GM21723 (cell line): ENCODE results near the gene TTLL6.

ENCODE experiments used
- ATAC-seq: cut with Tn5 transposase; IDR thresholded peaks from one replicate; pipeline ENCODE4 v1.9.1; 2021; ENCODE audit warnings: mild to moderate bottlenecking, moderate library complexity; ENCODE audit not compliant: unreplicated experiment

TTLL6 gene

DNA sequence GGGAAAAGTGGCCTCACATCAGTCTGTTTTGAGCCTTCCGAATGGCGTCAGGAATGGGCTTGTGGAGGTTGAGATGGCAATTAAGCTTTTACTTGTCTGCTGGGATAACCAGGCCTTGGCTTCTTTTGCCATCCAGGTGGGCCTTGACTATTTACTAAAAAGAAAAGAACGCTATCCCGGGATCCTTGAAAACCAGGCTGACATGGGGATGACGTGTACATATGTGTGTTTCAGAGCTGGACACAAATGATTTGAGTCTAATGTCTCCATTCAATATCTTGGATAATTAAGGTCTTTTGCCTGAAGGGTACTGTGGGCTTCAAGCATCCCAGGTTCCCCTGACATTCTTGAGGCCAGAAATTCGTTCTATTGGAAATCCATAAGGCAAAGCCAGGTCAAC lies 55.9 kb downstream of the TTLL6 start:
- no peak for ATAC-seq

DNA sequence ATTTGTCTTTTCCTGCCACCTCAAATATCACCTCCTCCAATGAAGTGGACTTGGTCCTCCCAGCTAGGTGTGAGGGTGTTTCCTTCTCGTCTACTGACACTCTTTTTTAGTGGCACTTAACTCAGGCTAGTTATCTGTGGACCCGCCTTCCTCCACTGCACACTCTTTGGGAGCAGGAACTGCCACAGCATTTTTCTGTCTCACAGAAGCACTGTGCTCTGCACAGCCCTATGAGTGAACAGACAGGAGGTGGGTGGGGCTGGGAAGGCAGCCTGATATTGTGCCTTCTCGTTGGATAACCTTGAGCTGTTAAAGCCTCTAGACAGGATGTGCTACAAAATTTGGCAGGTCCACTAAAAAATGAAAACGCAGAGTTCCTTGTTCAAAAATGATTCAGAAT lies 56.6 kb downstream of the TTLL6 start:
- ATAC-seq, result no peak

DNA sequence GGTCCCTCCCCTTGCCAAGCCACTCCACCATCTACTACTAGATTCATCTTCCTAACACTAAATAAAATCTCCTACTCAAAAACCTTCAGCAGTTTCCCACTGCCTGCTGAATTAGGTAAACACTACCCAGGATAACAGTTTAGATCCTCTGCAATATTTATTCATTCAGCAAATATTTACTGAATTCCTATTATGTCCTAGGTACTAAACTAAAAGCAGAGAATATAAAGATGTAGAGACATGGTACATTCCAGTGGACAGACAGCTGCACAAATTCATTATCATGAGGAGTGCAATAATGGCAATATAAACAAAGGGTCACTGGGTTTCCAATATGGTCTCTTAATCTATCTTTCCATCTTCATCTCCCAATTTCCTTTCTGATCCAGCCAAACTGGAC lies 57.7 kb downstream of the TTLL6 start:
- no peak for ATAC-seq

DNA sequence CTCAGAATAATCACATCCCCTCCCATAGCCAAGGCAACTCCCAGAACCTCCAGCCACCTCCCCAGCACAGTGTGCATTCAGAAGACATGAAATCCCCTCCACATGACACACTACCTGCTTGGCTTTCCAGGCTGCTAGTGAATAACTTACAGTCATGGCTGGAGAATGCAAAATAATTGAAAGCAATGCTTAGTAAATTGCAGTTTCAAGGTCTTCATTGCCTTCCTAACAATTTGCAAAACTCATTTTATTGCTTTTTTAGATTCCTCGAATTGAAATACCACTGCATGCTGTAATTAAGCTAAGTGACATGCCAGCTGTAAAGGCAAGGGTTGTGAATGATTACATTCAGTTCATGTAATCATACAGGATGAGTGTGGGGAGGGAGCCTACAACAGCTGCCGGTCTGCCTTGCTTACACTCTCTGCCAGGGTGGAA lies 59.5 kb downstream of the TTLL6 start:
- ATAC-seq, result no peak

DNA sequence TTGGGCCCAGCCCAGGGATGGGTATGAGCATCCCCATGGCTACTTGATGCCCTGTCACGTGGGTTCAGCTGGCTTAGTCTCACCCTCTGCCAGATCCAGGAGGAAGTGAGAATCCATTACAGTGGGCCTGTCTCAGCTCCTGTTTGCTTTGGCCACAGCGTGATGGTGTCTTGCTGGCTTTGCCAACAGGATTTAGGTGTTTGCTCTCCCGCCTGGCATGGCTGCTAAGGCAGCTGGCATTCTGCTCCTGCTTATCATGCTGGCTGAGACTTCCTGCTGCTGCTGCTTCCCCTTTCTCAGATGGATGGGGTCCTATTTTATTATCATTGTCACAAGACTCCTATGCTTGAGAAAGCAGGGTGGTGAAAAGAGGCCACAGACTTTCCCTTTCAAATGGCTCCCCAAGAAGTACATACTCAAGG lies 60.2 kb downstream of the TTLL6 start:
- ATAC-seq, result no peak

DNA sequence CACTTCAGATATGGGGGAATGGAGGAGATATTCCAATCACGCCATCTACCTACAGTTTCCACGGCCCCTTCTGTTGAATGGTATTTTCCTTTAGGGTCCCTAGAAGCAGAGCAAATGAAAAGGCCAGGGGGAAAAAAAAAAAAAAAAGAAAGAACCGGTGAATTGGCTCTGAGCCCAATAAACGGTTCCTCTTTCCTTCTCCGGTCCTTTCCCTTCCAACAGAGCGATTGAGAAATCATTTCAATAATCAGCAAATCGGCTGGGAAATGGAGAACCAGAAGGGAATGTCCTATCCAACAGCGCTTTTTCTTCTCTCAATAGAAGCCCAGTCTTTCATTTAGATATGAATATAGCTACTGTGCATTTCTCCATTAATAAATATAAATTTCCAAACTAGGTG lies 61.7 kb downstream of the TTLL6 start:
- ATAC-seq, result no peak

DNA sequence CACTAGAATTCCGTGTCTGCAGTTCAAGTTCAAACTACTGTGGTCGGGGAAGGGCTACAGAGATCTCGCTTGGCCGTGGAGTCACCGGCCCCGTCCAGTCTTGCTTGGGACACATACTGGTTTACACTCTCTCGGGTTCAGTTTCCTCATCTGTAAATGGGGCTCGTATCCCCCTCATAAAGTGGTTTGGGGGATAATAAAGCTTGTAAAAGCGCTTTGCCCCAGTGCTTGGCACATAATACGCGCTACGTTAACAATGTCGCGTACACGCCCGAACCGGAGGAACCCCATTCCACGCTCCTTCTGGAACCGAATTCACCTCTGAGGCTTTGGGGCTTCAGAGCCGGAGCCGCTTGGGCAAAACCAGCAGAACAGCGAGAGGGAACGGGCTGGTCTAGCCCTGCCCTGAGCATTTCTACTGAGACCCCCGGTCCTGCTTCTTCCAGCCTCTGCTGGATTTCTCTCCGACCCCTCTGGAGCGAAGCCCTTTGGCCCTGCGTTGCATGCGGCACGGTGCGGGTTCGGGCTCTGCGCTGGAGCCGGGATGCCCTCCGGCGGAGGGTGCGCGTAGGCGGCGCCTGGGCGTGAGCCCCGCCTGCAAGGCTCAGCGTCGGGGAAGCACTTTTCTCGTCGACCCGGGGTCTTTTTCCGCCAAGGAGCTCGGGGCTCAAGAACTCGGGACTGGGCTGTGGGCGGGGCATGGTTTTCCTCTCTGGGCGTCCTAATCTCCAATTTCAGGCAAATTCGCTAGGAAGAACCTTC lies 62.3 kb downstream of the TTLL6 start:
- no peak for ATAC-seq

DNA sequence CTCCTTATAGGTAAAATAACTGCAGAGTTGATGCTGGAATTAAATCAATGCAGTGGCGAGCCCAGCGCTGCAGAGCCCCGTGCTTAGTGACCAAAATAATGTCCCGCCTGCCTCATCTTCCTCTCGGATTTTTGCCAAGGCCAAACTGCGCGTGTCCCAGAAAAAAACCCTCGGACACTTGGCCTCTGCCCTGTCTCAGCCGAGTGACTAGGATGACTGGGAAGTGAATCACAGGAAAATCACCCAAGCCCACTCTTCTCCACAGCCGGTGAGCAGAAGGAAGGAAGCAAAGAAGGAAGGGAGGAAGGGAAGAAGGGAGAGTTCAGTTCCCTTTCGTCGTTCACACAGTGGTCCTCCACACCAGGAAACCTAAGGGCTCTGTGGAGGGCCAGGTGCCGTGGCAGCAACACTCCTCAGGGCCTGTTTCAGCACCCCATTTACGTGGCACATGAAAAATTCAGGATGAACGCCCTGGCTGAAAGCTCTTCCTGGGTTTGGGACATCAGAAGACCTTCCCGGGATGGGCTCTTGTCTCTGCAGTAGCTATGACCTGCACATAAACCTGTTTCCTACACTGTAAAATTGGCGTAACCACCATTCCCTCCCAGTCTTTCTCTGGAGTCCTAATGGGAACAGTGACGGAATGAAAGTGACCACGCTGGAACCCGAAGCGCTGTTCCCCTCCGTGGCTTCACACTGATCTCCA lies 63.1 kb downstream of the TTLL6 start:
- ATAC-seq, result no peak

DNA sequence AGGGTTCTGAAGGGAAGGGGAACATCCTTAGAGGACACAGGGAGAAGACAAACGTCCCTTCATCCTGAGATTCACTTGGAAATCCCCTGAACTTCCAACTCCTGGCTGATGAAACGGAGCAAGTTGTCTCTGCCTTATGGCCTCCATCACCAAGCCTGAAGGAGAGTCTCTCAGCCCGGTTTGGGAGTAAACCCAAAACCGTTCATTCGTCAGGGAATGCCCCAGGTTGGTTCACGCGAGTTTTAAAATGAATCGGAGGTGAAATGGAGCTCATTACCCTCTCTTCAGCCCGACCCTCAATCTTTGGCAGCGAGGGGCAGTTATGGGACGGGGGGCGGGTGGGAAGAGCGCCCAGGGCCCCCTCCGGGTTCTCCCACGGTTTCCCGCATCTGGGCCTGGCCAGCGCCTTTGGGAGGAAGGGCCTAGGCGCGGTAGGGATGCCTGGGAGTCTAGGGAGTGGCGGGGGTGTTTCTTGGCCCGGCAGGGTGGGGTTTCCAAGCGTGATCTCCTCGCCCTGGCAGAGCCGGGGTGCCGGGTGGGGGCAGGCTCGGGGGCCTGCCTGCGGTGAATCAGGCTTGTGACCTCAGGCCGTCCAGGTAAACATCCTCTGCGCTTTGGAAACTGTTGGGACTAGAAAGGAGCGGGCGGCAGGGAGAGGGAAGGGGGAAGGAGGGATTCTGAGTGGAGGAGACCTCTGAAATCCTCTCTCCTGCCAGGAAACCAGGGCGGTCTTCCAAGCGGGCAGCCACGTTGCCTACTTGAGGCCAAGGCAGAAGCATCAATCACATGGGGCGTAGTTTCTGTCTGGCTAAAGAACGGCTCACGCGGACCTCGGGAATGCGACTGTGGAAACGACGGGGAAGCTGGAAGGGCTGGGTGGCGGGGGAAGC lies 64.4 kb downstream of the TTLL6 start:
- no peak for ATAC-seq

DNA sequence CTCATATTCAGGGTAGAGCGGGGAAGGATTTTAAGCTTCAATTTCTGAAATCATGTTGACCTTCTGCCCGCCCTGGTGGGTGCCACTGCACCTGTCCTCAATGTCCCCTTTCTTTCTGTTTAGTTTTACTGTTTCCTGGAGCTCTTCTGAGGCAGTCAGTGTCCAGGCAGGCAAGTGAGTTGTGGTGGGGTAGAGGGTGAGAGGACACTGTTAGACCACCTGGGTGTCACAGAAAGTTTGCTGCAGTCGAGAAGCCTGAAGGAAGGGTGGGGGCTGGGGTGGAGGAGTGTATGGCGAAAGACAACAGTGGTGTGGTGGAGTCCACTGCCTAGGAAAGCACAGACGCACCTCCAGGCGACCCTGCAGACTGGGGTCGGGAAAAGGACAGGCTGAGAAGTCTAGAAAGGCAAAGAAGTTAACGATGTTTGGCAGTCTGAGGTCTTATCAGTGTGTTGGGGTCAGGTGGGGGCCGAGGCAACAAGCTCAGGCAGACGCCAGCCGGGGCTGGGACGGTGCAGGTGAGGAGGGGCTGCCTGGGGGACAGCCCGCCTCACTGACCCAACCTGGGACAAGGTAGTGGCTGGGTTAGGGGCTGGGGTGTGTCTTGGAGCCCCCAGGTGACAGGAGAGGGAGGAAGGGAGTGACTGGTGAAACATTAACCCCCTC lies 65.2 kb downstream of the TTLL6 start:
- no peak for ATAC-seq

DNA sequence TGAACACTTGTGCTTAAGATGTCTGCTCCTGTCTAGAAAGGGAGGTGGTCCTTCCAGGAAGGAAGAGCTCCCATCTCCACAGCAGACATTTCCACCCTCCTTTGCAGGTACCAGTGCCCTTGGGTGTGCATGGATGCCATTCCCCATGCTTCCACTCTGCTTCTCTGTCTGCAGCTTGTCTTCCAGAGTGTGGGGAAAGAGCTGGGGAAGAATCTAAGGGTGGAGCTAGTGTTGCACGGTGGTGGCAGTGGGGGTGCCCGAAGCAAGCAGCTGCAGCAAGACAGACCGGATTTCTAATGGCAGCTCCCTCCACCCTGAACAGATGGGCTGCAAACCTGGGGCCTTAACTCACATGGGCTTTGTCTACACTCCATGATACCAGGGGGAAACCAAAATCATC lies 65.9 kb downstream of the TTLL6 start:
- ATAC-seq, result no peak

DNA sequence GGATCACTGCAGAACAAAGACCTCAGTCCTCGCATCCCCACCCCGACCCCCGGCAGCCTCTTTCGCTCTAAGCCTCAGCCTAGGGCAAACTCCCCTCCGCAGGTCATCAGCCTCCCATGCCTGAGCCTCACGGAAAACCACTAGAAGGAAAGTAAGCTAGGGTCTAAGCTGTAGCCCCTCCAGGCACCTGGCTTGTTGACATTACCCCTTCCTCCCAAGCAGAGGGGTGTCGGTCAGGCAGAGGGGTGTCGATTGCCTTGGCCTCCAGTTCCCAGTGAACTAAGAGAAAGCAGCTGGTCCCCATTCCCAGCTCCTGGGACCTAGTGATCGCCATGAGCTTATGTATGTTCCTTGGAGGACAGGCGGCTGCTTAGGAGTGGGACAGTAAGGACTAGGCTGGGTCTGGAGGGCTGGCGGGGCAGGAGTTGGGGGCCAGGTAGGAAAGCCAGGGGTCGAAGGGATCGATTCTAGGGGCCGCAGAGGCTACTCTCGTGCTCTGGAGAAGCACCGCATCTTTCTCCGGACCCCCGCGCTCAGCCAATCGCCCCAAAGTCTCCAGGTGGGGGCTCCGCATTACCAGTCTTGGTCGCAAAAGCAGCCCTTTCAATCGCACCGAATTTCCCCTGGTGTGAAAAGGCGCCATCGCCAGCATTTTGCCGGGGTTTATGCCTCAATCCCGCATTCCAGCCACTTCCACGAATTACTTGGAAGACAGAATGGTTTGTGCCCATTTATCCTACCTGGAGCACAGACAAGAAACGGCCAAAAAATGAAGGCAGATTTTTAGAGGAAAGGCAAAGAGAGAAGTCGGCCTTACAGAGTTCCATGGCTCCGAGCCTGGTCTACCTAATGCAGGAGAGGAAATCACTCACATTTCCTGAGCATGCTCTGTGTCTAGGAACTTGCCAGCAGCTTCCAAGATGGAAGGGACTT lies 67.1 kb downstream of the TTLL6 start:
- no peak for ATAC-seq

DNA sequence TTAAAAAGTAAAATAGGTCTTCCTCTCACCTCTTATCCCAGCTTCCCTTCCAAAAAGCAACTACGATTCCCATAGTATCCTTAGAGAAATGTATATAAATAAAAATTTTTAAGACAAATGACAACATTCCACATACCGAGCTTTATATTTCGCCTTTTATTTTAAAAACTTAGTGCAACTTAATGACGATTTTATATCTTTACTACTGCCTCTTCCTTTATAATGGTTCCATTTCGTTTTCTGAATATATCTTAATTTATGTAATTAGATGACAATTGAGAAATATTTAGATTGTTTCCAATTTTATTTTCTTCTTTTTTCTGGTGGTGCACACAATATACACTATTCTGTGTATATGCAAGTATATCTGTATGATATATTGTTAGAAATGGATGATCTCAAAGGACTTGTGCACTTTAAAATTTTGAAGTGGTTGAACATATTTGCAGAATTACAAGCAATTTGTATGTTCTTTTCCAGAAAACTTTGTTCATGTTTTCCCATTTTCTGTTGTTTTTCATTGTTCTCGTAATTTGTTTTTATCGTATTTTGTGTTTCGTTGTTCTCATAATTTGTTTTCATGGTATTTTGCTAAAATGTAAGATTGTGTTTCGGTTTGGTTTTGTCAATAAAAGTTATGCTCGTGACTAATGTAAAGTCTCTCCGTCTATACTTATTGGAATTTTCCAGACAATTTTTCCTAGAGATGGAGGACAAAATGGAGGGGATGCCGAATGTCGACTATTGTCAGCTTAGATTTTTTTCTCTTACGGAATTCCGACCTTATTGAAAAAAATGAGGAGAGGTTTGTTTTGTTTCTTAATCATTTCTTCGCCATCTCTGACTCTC lies 68.1 kb downstream of the TTLL6 start:
- no peak for ATAC-seq

DNA sequence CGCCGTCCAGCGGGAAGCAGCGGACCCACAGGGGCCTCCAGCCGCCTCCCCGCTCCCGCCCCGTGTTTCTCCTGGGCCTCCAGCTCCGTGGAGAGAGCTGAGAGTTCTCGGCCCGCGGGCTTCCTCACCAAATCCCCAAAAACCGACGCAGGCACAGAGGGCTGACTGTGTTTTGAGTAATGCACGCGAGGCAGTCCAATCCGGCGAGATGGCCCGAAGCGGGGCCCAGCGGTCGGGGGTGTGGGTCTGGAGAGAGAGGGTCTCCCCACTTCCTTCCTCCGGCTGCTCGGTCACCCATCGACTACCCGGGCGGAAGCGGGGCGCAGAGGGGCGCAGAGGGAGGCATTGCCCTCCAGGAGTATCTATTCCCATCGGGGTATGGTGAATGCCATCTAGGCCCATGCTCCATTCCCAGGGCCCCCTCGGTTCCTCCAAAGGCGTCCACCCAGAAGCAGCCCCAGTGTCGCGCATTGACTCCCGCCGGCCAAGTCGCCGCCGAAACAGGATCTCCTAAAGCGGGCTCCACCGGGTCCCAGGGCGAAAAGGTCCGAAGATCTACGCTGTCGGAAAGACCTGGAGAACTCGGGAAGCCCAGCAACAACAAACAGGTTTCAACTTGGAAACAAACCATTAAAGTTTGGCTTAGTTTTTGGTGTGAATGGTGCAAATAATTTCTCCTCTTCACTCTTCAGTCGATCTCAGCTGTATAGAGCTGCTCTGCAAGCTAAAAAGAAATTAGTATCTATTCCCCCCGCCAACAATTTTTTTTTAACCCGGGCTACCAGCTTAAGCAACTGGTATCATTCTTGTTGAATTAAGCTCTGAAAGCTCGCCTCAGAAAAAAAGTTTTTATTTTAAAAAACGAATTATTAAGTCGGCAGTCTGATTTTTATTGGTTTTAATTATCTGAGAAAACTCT lies 69.3 kb downstream of the TTLL6 start:
- ATAC-seq, result no peak

DNA sequence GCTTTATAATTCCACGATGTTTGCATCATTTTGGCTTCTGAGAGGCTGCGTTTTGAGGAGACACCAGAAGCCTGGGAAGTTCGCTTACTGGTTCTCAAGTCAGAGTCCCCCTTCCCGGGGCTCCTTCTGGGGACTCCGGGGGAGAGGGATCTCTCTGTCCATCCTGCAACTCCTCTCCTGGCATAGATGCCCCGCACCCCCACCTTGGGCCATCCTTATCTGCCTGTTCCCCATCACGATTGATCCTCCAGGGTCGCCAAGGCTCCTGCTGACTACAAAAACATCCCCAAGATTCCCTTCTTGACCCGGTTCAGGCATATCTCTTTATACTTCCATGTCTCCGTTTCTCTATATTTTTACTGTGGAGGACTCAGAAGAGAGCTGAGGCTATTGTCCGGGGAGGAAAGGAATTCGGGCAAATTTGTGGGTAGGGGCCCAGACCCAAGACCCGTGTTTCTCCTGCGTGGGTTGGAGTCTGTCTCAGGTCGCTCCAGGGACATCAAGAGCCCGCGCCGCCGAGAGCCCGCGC lies 70.0 kb downstream of the TTLL6 start:
- no peak for ATAC-seq

DNA sequence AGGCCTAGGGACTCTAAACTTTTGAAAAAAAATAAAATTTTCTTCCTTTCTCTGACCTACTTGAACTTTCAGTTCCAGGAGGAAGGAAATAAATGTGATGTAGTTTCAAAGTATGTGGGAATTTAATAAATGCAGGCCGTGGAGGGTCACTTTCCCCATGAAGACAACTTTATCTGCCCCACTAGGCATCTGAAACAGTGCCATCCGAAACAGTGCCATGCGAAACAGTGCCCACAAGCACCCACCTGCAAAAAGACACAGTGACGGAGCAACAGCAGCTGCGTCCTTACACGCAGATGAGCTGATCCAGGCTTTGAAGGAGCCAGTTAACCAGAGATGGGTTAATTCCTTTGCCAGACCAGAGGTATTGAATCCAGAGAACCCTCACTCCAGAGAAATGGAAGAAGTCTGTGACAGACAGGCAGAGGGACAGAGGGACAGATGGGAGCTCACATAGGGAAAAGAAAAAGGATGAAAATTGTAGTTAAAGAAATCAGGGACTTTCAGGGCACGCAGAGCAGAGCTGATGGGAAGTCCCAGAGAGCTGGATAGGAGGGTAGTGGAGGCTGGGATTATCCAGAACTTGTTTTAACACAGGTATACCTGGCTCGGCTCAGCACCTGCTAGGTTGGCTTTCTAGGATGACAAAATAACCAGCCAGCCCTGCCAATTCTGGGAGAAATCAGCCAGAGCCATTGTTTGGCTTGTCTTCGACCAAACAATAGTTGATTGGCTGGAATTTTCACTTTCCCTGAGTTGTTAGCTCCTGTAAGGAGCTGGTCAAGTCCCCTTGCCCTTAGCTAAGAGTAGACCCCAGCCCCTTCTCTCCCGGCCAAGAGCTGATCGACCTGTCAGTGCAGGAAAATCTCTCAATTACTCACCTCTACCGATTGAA lies 71.4 kb downstream of the TTLL6 start:
- no peak for ATAC-seq

DNA sequence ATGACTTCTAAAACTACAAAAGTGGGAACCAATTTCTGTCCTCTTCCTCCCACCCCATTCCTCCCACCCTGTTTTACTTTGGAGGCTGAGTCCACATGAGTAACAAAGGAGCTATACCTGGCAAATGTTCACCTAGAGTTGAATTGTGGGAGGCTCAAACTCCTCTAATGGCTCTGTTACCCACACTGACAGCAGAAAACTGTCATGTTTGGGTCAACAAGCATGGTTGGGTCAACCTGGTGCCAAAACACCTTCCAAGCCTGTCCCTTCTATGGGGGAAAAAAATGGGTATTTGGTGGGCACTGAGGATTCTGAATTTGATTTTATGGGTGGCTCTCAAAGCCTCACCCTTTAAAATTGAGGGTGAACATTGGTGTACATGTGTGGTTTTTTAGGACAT lies 76.5 kb downstream of the TTLL6 start:
- no peak for ATAC-seq
